Colonic mucosa (tissue), 4 donors: ENCODE data around the gene DPF3. TPM values are rescaled to one million over a fixed set of nuclear protein-coding genes. Genes with fewer than 3 reads are reported as not detected.

Source experiments
- DNase-seq: peaks from one replicate; pipeline ENCODE4 v3.0.0-alpha.2; 2020
- H3K27ac ChIP-seq: fragments of 200-600 bp; one replicate; pipeline ENCODE4 v1.8.0; 2021
- H3K27me3 ChIP-seq: fragments of 200-600 bp; one replicate; pipeline ENCODE4 v1.8.0; 2021
- H3K36me3 ChIP-seq: fragments of 200-600 bp; one replicate; pipeline ENCODE4 v1.8.0; 2021
- H3K4me1 ChIP-seq: fragments of 200-600 bp; one replicate; pipeline ENCODE4 v1.8.0; 2021; ENCODE audit warnings: mild to moderate bottlenecking
- H3K4me3 ChIP-seq: fragments of 200-600 bp; one replicate; pipeline ENCODE4 v1.8.0; 2021
- H3K9ac ChIP-seq, 2 donors: one replicate each; pipeline ENCODE4 v1.7.0; 2013; ENCODE audit warnings: control low read depth in 2 of 2, low read depth in 2 of 2, low read length in 2 of 2
- H3K9me3 ChIP-seq: fragments of 200-600 bp; one replicate; pipeline ENCODE4 v1.8.0; 2021
- intact Hi-C: fragments of 100-400 bp; cut with DNase I; formaldehyde crosslinking; loops from one replicate; pipeline ENCODE4 v1.14.1; 2022
- total RNA-seq, 2 donors: library from RNA; stranded (reverse); fragmentation: NEBNext Ultra II Directional in 1 of 2; extraction: Animal tissue kit (Norgen Biotek cat#: 25700) in 1 of 2; gene quantifications; one replicate each; pipeline ENCODE4 v1.2.1, GENCODE V29; 2021
- TF ChIP-seq, protein P1 (sequence below): fragments of 200-600 bp; IDR thresholded peaks from one replicate; pipeline ENCODE4 v1.8.0; 2022; ENCODE audit warnings: antibody characterized with exemption, mild to moderate bottlenecking
- donor health status: healthy.
- donor health status: DM: no; HTN: no; CAD: no.
- donor health status: DM: no; HTN: no; CAD: no.

Gene DPF3
- total RNA-seq, 2 donors from 2014 or later = 6.7 to 14.0 TPM

GRCh38 chr14:72779679-72780078, 114.2 kb downstream of the DPF3 start:
- no peak overlapping the region for H3K9ac ChIP-seq
- no peaks in the 10 kb centered on the region for H3K36me3 ChIP-seq
- intact Hi-C loops = no loop called here
- H3K27me3 ChIP-seq = no peaks in the 10 kb centered on the region
- no peak overlapping the region for H3K4me3 ChIP-seq
- H3K4me1 ChIP-seq = no peaks in the 10 kb centered on the region
- TF ChIP-seq, protein P1, sequence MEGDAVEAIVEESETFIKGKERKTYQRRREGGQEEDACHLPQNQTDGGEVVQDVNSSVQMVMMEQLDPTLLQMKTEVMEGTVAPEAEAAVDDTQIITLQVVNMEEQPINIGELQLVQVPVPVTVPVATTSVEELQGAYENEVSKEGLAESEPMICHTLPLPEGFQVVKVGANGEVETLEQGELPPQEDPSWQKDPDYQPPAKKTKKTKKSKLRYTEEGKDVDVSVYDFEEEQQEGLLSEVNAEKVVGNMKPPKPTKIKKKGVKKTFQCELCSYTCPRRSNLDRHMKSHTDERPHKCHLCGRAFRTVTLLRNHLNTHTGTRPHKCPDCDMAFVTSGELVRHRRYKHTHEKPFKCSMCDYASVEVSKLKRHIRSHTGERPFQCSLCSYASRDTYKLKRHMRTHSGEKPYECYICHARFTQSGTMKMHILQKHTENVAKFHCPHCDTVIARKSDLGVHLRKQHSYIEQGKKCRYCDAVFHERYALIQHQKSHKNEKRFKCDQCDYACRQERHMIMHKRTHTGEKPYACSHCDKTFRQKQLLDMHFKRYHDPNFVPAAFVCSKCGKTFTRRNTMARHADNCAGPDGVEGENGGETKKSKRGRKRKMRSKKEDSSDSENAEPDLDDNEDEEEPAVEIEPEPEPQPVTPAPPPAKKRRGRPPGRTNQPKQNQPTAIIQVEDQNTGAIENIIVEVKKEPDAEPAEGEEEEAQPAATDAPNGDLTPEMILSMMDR = no peak
- H3K9me3 ChIP-seq = no peaks in the 10 kb centered on the region
- peak; percentile 6 for DNase-seq
- H3K27ac ChIP-seq = no peak overlapping the region

DNA sequence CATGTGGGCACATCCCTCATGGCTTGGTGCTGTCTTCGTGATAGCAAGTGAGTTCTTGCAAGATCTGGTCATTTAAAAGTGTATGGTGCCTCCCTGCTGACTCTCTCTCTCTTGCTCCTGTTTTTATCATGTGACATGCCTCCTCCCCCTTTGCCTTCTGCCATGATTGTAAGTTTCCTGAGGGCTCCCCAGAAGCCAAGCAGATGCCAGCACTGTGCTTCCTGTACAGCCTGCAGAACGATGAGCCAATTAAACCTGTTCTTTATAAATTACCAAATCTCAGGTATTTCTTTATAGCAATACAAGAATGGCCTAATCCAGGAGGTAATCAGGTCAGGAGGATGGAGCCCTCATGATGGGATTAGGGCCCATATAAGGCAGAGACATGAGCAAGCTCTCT, 116.3 kb downstream of the DPF3 start:
- H3K4me1 ChIP-seq = no peaks in the 10 kb centered on the region
- no peak overlapping the region for H3K27ac ChIP-seq
- no peaks in the 10 kb centered on the region for H3K9me3 ChIP-seq
- H3K27me3 ChIP-seq = no peaks in the 10 kb centered on the region
- H3K36me3 ChIP-seq = no peaks in the 10 kb centered on the region
- H3K9ac ChIP-seq = no peak overlapping the region
- intact Hi-C loops = no loop called here
- no peak overlapping the region for H3K4me3 ChIP-seq
- TF ChIP-seq, protein P1 = no peak
- DNase-seq = peak; percentile 16

DNA sequence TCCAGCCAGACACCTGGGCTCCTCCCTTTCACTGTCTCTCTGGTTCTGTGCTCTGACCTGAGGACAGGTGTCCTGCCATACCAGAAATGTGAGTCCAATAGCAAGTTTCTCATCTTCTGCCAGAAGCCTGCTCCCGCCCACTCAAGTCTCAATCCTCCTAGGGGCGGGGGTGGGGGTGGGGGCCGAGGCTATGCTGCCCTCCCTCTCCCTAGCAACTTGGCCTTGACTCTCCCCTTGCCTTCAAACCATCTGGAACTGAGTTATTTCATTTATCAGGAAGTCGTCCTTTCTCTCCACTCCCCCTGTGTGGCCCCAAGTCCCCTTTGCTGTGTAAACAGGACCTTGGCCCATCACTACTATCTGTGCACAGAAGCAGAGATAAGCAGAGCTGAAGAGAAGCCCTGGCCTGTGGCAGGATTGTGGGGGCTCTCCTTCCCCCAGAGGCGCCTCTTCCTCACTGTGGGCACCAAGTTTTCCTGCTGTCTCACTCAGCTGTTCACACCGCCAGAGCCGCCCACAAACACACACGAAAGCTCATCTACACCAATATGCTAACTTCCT, 117.1 kb downstream of the DPF3 start:
- no peaks in the 10 kb centered on the region for H3K36me3 ChIP-seq
- peak overlapping the region in 1 of 2 donors; percentile 1 for H3K9ac ChIP-seq
- TF ChIP-seq, protein P1 = no peak
- peak; percentile 51 for DNase-seq
- no peaks in the 10 kb centered on the region for H3K27me3 ChIP-seq
- H3K27ac ChIP-seq = no peak overlapping the region
- intact Hi-C loops = no loop called here
- H3K4me3 ChIP-seq = no peak overlapping the region
- H3K9me3 ChIP-seq = no peaks in the 10 kb centered on the region
- no peaks in the 10 kb centered on the region for H3K4me1 ChIP-seq

- no peaks in the 10 kb centered on the region for H3K9me3 ChIP-seq
- TF ChIP-seq, protein P1 = no peak
- no peaks in the 10 kb centered on the region for H3K36me3 ChIP-seq
- no peaks in the 10 kb centered on the region for H3K4me1 ChIP-seq
- H3K9ac ChIP-seq = peak overlapping the region in 1 of 2 donors; percentile 1
- intact Hi-C loops = no loop called here
- H3K27me3 ChIP-seq = no peaks in the 10 kb centered on the region
- no peak overlapping the region for H3K27ac ChIP-seq
- no peak overlapping the region for H3K4me3 ChIP-seq
- peak; percentile 18 for DNase-seq
These were observed 117.9 kb downstream of the DPF3 start for GRCh38 chr14:72775923-72776554.

GRCh38 chr14:72774894-72775620, 118.8 kb downstream of the DPF3 start:
- TF ChIP-seq, protein P1 = no peak
- intact Hi-C loops = no loop called here
- H3K27ac ChIP-seq = no peak overlapping the region
- no peaks in the 10 kb centered on the region for H3K4me1 ChIP-seq
- H3K36me3 ChIP-seq = no peaks in the 10 kb centered on the region
- H3K9me3 ChIP-seq = no peaks in the 10 kb centered on the region
- no peak overlapping the region for H3K9ac ChIP-seq
- DNase-seq = peak; percentile 12
- H3K27me3 ChIP-seq = no peaks in the 10 kb centered on the region
- no peak overlapping the region for H3K4me3 ChIP-seq
